HG03135 (cell line): ENCODE data around the gene SEC14L1.

Experiments
- ATAC-seq: cut with Tn5 transposase; IDR thresholded peaks from one replicate; pipeline ENCODE4 v1.9.1; 2021; ENCODE audit warnings: mild to moderate bottlenecking, moderate library complexity; ENCODE audit not compliant: unreplicated experiment

Gene SEC14L1

DNA sequence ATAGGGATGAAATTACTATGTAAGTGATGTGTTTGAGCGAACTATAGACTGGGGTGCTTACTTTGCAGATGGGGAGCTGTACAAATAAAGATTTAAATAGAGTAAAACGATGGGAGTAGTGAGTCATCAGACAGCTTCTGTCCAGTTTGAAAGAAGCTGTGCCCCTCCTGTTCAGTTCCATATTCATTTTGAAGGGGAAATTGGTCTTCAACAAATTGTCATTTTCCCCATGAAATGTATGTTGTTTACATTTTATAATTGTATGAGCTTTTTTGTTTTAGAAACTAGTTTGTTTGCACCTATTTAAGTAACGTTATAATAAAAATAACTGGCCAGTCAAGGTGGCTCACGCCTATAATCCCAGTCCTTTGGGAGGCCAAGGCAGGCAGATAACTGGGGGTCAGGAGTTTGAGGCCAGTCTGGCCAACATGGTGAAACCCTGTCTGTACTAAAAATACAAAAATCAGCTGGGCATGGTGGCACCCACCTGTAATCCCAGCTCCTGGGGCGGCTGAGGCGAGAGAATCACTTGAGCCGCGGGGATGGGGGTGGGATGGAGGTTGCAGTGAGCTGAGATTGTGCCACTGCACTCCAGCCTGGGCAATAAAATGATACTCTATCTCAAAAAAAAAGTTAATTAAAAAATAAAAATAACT, 20.2 kb downstream of the SEC14L1 start:
- ATAC-seq, result no peak

DNA sequence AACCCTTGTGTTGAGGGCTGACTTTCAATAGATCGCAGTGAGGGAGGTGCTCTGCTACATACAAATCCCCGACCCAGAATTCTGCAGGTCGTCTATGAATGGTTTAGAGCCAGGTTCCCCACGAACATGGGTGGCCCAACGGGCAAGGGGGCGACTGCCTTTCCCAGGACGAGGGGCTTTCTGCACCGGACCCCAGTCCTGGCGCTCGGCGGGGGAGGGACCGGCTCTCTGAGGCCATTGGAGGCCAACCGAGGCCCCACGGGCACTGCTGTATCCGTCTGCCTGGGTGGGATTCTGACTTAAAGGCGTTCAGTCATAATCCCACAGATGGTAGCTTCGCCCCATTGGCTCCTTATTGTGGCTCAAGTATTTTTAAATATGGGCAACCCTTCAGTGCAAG, 21.2 kb downstream of the SEC14L1 start:
- no peak for ATAC-seq

DNA sequence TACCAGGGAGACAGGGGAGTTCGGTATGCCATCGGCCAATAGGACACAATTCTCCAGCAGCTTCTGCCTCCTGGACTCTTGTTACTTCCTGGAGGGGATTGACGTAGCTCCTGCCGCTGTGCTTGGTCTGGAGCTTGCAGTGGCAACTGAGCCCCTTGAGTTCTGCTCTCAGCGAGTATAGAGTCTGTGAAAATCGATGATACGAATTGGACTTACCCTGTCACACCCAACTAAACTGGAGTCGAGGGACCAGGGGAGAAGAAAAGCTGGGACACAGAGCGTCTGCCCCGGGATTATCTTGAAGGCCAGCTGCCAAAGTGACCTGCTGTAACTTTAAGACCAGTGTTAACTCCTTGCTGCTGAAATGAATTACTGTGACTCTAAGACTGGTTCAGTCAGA, 22.2 kb downstream of the SEC14L1 start:
- ATAC-seq, result no peak

DNA sequence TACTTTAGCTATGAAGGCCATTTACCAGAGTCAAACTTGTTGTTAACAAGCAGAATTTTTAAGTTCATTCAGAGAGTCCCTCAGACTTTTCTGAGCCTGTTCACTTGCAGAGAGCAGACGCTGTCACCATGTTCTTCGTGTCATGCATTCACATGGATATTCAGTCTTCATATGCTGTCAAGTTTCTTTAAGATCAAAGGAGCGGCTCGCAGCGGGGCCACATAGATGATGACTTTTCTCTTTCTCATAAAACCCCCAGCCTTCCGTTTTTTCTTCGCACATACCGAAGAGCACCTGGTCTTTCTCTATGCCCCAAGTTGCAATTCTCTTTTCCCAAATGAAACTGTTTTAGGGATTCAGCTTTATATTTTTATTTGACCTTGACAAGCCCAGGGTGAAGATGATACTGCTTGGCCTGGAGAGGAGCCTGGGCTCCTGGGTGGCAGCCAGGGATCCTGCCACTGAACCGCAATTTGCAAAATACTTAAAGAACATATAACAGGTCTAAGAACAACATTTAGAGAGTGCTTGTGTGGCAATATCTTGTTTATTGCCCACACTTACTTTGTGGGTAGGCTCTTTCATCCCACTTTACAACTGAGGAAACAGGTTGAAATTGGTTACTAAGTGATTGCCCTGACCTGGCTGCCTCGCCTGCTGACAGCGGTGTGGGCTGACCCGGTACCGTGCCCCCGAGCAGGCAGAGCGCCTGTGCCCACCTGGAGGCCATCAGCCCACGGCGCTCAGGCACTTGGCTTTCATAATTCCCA, 22.9 kb downstream of the SEC14L1 start:
- no peak for ATAC-seq

DNA sequence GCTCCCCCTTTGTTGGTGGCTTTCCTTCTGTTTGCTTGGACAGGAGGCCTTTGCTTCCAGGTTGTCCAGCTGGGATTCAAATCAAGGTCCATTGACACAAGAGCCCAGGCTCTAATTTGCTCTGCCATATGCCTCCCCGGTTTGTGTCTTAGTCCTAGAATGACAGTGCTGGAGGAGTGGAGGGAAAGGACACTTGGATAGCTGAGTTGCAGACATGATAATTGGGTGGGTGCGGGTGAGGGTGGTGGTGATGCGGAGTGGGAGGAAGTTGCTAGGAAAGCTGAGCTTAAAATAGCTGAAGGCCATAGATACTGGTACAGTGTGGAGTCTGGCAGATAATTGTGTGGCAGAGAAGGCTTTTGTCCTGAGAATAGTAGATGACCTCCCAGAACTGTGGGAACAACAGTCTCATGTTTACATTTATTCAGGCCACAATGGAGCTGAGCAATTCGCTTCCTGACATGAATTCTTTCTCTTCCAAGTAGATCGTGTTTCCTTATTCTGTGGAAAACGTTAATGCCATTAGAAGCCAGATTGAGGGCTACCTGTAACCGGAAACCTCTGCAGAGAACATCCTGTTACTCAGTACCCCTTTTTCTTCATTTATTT, 23.8 kb downstream of the SEC14L1 start:
- ATAC-seq, result no peak

DNA sequence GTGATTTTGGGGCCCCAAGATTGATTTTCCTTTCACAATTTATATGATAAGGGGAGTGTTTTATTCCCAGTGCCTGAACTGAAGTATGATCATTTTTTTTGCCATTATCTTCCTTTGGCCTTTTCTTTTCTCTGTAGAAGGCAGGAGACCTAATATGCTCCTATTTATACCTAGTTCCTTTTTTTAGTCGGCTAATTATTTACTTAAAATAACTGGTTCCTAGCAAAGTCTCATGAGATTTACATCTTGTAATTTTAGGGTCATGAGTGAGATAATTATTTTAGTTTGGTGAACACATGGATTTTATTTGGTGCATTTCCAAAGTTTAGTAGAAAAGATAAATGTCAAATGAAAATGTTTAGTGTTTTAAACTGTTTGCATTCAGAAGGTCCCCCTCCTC, 24.8 kb downstream of the SEC14L1 start:
- no peak for ATAC-seq

DNA sequence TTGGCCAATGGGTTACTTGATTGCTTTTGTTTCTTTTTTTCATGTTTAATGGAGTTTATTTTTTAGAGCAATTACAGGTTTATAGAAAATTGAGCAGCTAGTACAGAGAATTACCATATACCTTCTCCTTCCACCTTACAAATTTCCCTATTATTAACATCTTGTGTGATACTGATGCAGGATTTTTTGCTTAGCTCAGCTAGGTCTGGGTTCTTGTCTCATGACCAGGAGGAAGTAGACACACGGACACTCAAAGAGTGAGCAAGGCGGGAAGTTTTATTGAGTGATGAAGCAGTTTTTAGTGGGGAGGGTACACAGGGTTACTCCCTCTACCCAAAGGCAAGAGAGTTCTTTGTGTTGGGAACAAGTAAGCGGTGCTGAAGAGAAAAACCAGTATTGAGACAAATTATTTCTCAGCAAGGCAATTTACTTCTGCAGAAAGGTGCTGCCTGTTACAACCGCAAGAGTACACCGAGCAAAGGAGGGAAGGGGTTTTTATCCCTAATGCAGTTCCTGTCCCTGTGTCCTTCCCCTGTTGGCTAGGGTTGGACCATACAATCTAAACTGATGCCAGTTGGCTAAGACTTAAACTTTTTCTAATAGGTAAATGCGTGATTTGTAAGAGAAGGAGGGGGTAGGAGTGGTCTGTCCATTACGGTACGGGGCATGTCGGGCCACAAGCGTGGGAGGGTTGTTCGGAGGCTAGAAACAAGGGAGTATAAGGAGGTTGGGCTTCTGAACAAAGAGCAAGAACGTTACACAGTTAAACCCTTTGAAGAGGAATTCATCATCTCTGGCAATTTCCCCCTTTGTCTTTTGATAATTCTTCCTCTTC, 26.9 kb downstream of the SEC14L1 start:
- ATAC-seq, result no peak

DNA sequence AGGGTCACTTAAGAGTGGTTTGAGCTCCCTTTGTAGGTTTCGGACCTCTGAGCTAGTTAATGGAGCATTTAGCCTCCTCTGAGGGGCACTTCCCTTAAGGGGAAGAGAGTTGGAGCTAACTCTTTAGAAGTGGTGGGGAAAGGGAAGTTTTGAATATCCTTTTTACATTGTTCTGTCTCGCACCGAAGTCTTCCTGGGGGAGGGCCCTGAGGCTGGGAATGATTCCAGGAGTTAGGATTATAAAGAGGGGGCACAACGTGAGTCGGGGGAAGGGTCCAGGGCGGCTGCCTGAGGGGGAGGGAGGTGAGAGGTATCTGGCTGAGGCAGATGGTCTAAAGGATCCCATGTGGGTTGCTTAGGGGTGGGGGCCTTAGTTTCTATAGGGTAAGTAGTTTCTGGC, 32.3 kb downstream of the SEC14L1 start:
- ATAC-seq, result no peak

DNA sequence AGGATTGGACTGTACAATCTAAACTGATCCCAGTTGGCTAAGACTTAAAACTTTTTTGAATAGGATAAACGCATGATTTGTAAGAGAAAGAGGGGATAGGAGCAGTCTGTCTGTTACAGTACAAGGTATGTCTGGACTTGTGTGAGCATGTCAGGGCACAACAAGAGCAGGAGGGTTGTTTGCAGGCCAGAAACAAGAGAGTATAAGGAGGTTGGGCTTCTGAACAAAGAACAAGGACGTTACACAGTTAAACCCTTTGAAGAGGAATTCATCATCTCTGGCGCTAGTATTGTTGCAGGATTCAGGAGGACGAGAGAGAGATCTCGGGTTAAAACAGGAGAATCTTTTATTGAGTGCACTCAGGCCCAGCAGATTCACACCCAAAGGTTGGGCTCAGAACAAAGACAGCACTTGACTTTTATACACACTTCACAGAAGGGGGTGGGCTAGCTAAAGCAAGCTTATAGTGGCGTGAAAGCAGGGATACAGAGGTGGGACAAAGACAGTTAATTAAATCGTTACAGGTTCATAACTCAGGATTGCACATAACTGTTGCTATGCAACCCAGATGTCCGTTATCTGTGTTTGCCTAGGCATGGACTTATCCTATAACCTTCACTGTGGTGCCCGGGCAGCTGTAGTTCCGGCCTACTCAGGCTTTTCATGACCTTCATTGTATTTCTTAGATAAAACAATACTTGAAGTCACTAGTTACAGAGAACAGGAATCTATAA, 34.3 kb downstream of the SEC14L1 start:
- no peak for ATAC-seq

DNA sequence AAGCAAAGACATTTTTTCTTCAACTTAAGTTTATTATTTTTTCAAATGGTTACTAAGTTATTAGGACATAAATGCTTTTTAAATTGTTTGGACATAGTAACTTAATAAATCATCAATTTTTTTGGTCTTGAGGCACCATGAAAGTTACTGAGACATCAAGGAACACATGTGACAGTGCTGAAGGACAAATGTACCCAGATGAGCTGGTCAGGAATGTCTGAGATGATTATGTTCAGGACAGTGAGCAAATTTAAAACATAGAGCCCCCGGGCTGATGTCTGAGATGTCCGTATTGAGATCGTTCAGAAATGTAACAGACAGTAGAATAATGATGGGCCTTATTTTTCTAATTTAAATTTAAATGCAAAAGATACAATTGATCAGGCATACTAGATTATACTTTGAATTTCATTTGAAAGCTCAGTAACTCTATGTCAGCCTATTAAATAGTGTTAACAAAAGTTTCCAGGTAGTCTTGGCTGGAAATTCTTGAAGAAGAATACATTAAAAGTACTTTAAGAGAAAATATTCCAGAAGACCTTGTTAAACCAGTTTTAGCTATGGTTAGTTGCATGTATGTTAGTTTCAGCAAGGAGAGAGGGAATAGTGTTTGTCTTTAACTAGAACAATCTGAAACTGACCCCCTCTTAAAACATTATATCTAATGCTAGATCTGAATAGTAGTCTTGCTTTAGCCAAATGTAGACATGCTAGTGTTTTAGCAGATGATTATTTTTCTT, 36.4 kb downstream of the SEC14L1 start:
- ATAC-seq, result no peak

DNA sequence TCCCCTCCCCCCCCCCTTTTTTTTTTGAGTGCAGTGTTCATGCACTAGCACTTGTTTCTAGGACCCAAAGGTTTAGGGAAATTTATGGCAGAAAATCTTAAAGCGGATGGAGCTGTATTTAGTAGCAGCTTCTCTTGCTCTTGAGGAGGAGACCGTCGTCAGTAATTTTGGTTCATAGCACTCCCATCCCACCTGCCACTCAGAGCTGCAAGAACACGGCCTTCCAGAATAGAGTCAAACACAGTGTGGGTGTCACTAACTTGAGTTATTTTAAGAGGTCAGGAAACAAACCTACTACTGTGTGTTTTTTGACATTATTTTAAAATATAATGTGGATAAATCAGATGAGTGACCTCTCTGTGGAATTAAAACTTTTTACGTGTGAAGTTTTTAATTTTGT, 37.3 kb downstream of the SEC14L1 start:
- no peak for ATAC-seq

DNA sequence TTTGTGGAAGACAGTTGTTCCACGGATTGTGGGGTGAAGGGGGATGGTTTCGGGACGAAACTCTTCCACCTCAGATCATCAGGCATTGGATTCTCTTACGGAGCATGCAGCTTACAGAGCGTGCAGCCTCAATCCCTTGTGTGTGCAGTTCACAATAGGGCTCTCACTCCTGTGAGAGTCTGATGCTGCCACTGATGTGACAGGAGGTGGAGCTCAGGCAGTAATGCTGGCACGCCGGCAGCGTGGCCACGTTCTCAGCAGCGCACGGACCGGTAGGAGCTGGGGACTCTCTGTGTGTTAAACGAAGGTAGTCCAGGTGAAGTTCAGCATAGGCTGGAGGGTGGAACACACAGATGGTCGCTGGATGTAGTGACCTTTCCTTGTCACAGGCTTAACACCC, 37.8 kb downstream of the SEC14L1 start:
- ATAC-seq, result no peak

DNA sequence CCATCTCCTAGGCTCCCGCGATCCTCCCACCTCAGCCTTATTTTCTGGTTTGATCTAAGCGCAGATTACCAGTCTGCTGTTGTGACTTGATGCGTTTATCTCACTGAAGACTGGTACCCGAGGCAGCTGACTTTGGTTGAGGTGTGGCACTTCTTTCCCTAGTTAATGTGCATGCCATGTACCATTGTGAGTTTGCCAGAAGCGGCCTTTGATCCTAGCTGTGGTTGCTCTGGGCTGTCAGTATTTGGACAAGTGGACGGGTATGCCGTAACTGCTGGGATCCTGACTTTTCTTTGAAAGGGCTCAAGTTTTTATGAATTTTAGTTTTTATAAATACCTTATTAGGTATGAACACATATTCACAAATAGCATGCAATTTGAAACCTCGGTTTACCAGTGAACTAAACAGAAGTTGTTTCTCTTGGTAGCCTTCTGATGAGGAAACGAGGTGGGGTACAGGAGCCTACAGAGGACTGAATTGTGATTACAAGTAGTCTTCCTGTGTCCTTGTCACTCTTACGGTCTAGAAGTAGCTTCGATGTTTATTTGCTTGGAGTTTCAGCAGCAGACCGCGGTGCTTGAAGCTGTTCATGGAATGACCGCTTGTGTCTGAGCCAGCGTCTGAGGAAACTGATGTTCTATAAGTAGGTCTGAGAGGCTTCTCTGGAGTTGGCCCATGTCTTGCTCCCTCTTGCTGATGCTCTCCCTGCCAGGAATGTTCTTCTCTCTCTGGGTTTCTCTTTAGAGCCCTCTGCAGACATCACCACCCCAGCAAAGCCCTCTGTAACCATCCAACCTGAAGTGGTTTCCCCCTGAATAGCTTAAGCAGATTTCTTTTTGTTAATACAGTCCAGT, 40.0 kb downstream of the SEC14L1 start:
- no peak for ATAC-seq

DNA sequence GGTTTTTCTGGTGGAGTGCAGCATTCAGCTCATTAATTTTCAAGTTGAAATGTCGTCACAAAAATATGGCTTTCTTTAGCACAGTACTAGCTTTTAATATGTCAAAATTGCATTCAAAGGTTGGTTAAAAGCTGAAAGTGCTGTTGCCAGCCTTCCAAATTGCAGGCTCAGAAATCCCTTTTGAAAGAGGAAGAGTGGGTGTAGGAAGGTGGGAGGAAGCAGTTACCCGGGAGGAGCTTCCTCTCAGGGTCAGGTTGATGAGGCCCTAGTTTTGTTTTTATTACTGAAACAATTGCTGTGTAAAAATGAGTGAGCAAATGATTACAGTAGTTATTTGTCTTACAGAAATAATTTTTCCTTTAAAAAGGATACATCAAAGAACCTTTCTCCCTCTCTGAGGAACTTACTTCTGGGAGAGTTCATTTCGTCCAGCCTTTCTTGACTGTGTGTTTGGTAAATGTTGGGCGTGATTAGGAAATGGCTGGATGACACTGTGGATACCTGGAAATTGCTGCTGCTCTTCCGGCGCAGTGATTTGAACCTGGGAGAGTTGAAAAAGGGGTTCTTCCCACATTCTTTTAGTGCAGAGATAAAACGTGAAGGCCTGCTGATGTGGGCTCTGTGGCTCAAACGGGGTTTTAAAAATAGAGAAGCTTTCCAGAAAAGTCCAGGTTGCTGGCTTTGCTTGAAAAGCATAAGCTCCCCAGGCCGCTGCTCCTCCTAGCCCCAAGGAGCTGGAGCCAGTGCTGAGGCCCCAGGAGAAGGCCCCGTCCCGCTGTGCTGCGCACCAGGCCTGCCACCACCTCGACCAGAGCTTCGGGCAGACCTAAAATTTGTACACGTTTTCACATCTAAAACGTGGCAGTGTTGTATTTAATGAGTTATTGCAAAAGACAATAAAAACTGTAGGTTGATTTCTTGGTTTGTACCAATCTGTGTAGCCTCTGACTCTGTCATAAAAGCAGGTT, 41.7 kb downstream of the SEC14L1 start:
- ATAC-seq, result no peak

DNA sequence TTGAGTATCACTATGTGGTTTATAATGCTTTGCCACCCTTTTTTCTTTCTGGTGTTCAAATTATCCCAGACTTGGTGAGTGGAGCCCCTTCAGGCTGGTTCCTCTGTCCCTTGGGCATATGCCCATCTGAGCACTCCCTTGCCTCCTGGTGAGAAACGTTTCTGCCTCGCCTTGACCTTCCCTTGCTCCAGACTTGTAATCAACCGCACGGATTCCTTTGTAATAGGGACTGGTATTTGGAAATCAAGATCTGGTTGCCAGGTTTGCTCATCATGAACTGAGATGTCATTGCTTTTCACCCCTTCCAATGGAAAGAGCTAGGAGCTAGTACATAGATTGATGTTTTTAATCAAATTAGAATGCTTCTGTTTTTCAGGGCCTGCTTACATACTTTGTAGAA, 43.7 kb downstream of the SEC14L1 start:
- no peak for ATAC-seq

DNA sequence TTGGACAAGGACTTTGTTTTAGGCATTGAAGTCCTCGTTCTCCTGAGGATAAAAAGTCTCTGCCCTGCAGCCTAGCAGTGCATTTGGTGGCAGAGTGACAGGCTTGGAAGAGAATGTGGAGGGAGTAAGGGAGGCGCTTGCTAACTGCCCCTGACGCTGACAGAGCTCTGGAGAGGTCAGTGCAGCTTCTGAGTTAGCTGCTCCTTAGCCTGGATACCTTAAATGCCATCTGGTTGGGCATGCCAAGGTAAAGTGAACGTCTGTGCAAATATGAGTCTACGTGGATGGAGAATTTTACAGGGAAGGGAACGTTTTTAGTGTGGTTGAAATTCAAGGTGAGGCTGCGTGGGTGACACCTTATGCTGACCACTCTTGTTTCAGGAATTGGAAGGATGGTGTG, 44.4 kb downstream of the SEC14L1 start:
- no peak for ATAC-seq

DNA sequence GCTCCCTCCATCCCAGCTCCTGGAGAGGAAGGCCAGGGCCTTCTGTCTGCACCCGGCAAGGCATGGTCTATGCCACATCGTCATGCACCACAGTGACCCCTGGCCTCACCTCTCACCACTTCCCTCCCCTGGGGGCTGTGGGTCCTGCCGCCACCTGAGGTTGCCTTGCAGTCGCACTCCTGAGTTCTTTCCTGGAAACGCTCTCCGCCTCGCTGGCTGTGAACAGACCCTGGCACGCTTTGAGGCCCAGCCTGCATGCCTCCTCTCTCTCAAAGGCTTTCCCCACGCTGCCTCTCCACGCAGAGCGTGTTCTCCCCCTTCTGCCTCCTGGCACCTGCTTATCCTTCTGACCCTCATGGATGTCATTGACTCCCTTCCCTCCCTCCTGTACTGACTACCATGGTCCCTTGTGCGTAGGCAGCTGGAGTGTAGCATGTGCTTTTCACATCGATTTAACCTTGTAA, 45.4 kb downstream of the SEC14L1 start:
- ATAC-seq, result no peak
